IPS DF 4.7 (cell line): ENCODE results near the gene MIER2.

Experiments
- DNase-seq: peaks from one replicate; pipeline ENCODE4 v3.0.0-alpha.2; 2013; ENCODE audit warnings: low spot score; ENCODE audit errors: extremely low read depth

MIER2 gene

GRCh38 chr19:378706-379105, 34.1 kb upstream of the MIER2 start:
- no peak for DNase-seq

DNA sequence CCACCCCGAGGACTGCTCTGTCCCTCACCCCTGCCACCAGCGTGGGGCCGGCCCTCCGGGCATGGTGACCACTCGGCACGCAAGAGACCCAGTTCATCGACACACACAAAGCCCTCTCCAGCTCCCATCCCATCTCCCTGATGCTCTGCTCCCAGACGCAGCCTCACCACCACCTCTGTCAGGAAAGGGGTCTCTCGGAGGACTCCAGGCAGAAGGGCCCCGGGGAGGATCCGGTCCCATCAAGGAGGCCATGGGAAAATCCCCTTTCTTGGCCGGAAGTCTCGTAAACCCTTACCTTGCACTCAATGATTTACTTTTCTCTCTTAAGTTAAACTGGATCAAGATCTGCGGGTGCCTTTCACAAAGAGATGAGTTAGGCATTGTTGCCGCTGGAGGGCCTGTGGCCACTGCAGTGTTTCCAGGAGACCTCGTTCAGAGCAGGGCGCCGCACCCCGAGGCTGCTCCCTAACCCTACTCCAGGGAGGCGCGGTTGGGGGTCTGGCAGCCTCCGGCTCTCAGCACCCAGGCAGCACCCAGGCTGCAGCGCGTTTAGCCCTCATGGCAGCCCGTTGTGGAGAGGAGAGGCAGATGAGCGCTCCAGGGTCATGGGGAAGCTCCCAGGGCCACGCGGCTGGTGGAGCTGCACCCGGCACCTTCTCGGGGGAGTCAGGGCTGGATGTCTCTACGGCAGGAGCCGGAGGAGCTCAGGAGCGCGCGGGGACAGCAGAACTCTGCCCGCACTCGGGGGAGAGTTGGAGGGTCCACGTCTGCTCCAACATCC, 33.4 kb upstream of the MIER2 start:
- DNase-seq = no peak

GRCh38 chr19:376111-376470, 31.5 kb upstream of the MIER2 start:
- no peak for DNase-seq

DNA sequence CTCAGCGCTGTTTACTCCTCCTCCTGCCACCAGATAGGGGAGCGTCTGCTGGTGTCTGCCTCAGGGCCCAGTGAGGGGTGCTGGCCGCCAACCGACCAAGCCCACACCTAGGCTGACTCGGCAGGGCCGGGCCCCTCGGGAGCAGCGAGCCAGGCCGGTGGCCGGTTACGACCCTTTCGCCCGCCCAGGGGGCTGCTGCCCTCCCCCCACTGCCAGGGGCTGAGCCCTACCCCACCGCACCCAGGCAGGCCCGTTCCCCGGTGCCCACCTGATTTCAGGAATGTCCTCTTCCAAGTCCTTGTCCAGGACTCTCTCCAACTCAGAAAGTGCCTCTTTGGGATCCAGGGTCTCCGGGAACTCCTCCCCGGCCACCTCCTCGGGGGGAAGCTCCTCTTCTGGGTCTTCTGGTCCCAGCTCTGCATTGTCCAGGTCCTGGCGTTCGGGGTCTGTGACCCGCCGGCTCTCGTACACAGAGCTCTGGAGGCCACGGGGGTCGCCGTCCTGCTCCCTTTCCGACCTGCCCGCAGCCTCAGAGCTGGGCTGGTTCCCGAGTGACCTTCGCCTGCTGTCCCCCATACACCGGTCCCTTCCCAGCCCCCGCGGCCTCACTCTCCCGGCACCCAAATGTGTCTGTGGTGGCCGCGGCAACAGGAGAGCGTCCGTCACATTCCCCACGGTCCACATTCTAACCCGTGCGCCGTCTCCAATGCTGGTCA, 31.0 kb upstream of the MIER2 start:
- DNase-seq = no peak

DNA sequence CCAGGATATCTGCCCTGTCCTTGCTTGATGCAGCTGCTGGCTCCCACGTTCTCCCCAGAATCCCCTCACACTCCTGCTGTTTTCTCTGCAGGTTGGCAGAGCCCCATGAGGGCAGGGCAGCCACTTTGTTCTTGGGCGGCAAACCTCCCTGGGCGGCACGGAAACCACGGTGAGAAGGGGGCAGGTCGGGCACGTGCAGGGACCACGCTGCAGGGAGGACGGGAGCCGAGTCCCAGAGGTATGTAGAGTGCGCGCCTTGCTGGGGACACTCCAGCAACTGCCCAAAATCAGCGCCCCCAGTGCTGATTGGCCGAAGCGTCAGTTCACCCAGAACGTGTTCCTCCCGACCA, 30.3 kb upstream of the MIER2 start:
- DNase-seq = no peak

- DNase-seq = no peak
These were observed 29.7 kb upstream of the MIER2 start for GRCh38 chr19:374183-374885.

DNA sequence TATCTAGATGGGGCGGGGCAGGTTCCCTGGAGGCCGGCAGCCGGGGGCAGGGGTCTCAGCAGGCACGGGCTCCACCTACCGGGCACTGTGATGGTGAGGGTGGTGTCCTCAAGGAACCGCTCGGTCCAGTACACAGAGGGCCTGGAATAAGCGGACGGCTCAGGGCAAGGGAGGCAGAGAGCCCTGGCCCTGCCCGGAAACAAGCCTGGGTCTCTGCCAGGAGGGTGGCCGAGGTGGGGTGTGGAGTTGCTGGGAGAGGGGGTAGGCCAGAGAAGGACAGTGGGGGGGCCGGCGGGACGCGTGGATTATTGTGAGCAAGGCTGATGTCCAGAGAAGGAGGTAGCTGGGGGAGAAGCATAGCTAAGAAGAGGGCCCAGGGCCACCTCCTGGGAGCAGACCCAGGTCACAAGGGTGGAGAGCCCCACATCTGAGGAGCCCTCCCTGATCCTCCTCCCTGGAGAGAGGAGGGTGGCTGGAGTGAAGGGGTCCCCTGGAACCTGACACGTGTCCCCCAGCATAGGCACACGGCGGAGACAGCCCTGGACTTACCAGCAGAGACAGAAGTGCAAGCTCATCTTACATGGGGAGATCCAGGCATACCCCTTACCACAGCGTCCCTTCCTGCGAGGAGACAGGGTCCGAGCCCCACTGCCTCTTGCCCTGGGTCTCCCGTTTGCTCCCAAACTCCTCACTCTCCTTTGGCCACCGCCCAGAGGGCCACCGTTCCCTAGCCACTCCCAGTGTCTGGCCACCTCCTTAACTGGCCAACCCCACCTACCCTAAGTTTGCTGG, 29.0 kb upstream of the MIER2 start:
- DNase-seq = no peak

GRCh38 chr19:372306-372890, 27.8 kb upstream of the MIER2 start:
- no peak for DNase-seq

DNA sequence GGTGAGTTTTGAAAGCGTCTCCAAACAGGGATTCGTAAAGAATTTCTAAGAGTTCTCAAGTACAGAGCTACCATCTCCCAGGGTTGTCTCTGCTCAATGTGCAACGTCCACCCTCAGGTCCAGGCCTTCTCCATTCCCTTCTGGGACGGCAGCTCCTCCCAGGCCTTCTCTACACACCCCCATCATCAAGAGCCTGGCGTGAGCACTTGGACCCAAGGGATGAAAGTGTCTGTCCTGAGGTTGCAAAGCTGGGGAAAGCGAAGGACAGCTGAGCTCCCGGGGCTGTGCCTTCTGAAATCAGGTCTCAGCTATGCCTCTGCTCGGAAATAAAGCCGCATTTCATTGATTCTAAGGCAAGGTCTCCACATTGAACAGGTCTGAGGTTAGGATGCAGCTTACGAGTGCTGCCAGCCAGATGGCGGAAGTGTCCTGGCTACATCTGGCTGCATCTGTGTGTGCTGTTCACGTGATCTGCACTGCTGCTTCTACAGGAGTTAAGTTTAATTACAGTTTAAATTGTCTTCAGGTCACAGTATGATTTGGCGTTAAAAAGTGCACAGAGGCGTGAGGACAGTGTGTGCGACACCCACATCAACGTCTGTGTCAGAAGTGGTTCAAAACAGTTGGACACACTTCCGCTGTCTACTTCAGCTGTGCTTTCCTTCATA, 27.0 kb upstream of the MIER2 start:
- no peak for DNase-seq

GRCh38 chr19:370641-371330, 26.2 kb upstream of the MIER2 start:
- DNase-seq = no peak

- DNase-seq = no peak
These were observed 25.3 kb upstream of the MIER2 start for GRCh38 chr19:369876-370275.

GRCh38 chr19:369256-369655, 24.7 kb upstream of the MIER2 start:
- no peak for DNase-seq

DNA sequence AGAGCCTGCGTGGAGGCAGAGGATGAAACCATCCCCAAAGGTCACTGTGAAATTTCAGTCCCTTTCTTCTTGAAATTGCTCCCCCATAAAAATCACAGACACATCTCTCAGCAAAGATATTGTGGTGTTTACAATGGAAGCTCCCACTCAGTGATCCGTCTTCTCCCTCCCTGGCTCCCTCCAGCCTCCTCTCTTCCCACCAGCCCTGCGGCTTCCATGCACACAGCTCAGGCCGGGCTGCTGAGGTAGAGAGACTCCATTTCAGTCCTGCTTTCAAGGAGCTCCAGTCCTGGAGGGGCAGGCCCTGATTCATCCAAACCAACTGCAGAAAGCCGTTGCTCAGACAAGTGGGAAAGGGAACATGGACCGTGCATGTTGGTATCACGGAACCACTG, 24.0 kb upstream of the MIER2 start:
- DNase-seq = no peak

- DNase-seq = no peak
These were observed 23.5 kb upstream of the MIER2 start for GRCh38 chr19:367963-368629.

GRCh38 chr19:367561-367960, 23.0 kb upstream of the MIER2 start:
- no peak for DNase-seq

- DNase-seq = no peak
These were observed 22.4 kb upstream of the MIER2 start for GRCh38 chr19:366951-367350.

- no peak for DNase-seq
These were observed 21.7 kb upstream of the MIER2 start for GRCh38 chr19:366205-366783.

DNA sequence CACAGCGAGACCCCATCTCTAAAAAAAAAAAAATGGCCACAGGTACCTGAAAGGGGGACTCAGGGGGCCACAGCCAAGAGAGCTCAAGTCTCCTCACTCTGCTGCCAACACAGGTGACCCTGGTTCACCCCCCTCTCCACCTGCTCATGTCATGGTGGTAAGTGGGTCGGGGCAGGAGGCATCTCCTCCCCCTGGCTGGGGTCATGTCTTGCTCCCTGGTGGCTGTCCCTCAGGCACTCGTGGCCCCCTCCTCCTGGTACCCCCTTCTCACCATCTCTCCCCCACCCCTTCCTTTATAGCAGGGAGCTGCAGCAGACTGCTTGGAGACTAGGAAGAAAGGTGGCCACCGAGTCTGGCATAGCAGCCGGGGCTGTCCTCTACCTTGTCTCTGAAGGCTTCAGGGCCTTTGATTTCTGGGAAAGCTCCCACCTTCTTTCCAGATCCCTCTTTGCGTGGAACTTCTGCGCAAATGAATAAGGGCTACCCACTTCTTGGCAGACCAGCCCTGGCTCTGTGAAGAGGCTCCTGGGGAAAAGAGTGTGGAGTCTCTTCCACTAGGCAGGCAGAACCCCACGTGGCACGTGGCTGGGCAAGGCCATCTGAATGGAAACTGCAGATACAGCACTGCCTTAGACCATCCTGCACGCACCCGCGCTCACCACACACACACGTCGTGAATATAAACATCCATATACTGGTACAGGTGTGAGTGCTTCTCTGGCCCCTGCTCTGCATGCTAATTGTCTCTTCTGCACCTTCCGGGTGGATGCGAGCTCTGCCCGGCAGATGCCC, 20.1 kb upstream of the MIER2 start:
- DNase-seq = no peak

GRCh38 chr19:362683-363082, 18.1 kb upstream of the MIER2 start:
- DNase-seq = no peak
